GM19452 (cell line): ENCODE data around the gene ACP2.
"Not testable (repeated sequence)": the region's sequence is repeated elsewhere in the genome, so short reads cannot be mapped to it uniquely, and the experiment has no call there.

Source experiments
- ATAC-seq: cut with Tn5 transposase; IDR thresholded peaks from one replicate; pipeline ENCODE4 v1.9.1; 2021; ENCODE audit not compliant: unreplicated experiment

Gene ACP2

GRCh38 chr11:47208008-47208552 is 40.5 kb downstream of the ACP2 start:
- not testable (repeated sequence) for ATAC-seq

GRCh38 chr11:47207459-47207858 is 41.2 kb downstream of the ACP2 start:
- ATAC-seq = no peak

GRCh38 chr11:47206577-47206976 is 42.0 kb downstream of the ACP2 start:
- ATAC-seq = not testable (repeated sequence)

- ATAC-seq = no peak
Observed at GRCh38 chr11:47204637-47204989, 44.0 kb downstream of the ACP2 start.

- no peak for ATAC-seq
Observed at GRCh38 chr11:47202576-47202975, 46.0 kb downstream of the ACP2 start.

- ATAC-seq = no peak
Observed at GRCh38 chr11:47201015-47201414, 47.6 kb downstream of the ACP2 start.

- ATAC-seq = not testable (repeated sequence)
Observed at GRCh38 chr11:47198161-47198560, 50.5 kb downstream of the ACP2 start.

- no peak for ATAC-seq
Observed at GRCh38 chr11:47192111-47192510, 56.5 kb downstream of the ACP2 start.

GRCh38 chr11:47191137-47191536 is 57.5 kb downstream of the ACP2 start:
- not testable (repeated sequence) for ATAC-seq
